NCI-H1105 (cell line): ENCODE data around the gene LRRC8E.

Source experiments
- DNase-seq: peaks from one replicate; lab custom pipeline; 2025; lab: John Stamatoyannopoulos, UW

The LRRC8E gene

DNA sequence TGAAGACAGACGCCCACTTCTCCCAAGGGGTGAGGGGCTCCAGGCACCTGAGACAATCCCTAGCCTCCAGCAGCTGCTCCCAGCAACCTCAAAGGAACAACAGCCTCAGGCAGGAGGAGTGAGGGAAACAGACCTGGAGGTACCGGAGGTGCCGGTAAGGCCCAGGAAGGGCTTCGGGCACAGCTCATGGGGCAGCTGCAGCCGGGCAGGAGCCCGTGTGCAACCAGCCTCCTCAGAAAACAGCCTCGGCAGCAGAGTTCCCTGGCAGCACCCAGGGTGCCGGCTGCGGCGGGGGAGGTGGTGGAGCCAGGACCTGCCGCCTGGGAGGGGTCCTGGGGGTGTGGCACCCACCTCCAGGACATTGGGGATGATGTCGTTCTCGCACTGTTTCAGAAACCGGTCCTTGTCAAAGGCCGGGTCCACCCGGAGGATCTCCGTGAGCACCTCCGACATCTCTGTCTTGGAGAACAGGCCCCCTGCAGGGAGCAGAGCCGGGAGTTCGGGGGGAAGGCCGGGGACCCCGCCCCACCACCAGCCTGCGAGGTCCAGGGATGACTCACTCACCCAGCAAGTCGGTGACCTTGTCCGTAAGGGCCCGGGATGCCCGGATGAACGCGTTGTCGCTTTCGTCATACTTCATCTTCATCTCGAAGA lies 44.1 kb downstream of the LRRC8E start:
- DNase-seq, result no peak

DNA sequence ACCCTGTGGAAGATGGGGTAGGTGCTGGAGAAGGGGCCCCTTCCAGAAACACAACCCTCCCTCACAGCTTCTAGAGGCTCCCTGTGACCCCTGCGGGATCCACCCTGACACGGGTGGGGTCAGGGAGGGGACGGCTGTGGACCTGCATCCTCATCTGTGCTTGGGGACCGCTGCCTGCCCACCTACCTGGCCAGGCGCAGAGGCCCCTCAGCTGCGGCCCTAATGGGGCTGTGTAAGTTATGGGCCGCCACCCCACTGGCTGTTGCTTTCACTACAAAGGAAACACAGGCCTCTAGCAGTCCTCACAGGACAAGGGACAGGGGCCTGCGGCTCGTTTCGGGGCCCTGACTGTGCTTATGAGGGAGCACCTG lies 44.6 kb downstream of the LRRC8E start:
- DNase-seq, result no peak

DNA sequence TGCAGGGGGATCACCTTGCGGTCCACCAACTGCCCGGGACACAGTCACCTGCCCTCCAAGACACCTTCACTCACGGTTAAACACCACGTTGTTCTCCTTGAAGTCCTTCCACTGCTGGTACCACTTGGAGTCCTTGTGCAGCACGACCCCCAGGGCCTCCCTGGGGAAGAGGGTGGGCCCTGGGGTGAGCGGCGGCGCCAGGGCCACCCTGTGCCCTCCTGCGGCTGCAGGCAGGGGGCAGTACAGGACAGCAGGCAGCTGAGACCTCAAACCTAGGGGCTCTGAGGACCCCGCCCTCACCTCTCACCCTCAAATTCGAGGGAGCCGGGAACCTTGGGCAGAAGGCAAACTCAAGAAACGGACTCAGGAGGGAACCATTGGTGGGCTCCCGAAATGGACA lies 45.1 kb downstream of the LRRC8E start:
- no peak for DNase-seq

DNA sequence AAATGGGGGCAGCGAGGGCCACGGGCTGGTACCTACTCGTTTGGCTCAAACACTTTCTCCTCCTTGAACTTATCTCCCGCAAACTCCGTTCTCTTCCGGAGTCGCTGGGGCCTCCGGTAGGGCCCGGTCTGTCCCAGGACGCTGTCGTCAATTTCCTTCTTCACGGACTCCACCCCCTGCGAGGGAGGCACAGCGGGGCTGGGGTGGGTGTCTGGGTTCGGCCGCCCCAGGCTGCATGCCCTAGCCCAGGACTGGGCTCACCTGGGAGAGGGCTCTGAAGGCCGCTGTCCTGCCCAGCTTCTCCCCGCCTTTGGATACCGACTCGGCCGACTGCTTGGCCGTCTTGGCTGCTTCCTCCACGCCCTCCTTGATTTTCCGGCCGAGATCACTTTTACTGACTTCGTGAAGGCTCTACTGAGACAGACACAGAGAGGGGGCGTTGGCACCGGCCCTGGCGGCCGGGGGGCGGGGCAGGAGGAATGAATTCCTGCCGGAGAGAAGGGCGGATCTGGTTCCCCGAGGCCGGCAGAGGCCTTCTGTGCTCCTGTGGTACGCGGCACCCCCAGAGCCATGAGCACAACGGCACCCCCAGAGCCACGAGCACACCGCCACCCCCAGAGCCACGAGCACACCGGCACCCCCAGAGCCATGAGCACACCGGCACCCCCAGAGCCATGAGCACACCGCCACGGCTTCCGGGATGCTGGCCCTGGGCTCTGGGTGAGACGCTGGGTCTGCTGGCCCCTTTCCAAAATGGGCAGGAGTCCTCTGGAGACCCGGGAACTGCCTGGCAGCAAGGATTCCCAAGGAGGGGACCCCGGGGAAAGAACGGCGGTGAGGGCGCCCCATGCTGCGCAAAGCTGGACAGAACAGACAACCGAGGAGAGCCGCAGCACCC lies 45.8 kb downstream of the LRRC8E start:
- no peak for DNase-seq

DNA sequence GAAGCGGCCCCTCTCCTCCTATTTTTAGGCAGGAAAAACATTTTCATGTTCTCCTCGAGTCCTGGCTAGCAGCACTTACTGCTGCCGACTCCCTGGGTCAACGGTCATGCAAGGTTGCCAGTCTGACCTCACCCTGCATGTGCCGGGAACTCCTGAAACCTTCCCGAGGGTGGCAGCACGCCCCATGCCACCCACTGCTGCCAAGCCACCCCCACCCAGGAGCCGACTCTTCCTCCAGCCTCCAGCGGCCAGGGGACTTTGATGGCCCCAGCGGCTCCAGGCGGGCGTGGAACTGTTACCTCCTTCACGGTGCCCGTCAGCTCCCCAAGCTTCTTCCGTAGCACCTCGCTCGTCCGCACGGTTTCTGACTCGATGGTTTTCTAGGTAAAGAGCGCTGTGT lies 46.5 kb downstream of the LRRC8E start:
- DNase-seq, result no peak

DNA sequence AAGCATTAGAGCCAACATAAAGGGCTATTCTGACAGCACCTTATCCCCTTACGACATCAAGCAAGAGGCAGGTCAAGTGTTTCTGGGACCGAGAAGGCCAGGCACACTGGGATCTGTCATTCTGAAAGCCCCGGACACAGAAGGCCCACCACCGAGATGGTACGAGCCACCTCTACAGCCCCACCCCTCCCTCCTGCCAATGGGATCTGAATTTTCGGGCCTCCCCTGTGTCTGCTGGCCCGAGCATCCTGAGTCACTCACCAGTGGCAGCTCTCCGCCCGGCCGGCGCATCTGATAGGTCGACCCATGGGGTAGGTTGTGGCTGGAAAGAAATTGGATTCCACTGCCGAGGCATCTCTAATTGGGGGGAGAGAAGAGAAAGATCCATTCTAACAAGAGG lies 52.5 kb downstream of the LRRC8E start:
- DNase-seq, result no peak

DNA sequence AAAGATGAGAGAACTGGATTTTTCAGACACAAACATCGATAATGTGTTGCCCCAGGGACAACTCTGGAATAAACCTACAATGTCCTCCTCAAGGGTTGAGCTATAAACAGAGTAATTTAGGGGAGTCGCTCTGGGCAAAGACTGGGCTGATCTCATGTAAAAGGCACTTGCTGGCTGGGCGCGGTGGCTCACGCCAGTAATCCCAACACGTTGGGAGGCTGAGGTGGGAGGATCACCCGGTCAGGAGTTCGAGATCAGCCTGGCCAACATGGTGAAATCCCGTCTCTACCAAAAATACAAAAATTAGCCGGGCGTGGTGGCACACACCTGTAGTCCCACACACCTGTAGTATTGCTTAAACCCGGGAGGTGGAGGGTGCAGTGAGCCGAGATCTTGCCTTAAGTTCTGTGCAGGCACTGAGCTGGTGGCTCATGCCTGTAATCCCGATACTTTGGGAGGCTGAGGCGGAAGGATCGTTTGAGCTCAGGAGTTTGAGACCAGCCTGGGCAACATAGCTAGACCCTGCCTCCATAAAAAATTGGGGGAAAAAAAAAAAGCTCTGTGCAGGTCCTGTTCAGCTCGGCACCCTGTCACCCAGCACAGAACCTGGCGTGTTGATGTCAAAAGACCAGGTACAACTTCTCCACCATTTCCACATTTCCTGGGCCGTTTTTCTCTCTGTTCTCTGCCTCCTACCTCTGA lies 53.7 kb downstream of the LRRC8E start:
- no peak for DNase-seq

DNA sequence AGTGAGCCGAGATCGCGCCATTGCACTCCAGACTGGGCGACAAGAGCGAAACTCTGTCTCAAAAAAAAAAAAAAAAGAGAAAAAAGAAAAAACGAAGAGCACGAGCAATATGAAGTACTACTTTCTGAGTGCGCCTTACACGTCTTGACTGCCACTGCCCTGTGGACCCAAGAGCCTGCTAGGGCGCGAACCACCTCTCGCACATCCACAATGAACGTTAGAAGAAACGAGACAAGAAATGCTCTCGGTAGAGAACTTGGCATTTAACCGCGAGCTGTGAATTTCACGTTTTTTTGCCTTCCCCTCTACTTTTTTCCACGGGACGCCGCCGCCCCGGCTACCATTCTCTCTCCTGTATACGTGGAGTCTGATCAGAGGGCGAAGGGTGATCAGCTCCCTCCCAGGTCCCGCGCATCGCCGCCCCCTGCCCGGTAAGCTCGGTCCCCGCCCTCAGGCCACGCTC lies 54.7 kb downstream of the LRRC8E start:
- no peak for DNase-seq

DNA sequence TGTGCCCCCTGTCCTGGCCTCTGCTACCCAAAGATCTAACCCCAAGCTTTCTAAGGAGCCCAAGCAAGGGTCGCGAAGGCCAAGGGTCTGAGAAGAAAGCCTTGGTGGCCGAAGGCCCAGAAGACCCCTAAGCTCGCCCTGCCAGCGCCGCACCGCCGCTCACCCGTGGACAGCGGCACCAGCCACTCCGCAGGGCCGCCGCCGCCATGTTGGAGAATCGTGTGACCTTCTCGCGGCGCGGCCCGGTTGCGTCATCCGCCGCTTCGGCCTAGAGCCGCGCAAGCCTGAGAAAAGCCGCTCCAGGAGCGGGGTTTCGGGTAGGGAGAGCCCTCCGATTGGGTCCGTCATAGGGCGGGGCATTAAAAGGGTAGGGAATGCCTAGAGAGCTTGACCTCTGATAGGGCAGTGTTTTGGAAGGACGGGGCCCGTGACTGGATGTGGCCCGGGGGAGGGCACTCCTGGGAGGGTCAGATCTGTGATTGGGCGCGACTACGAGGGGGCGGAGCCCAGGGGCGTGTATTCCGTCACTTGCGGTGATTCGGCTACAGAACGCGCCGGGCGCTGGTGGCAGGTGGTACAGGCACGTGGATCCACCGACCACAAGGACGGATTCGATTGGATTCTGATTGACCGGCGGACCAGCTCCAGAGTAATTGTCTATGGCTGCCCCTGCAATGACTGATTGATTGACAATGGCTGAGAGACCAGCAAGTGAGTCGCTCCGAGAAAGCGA lies 55.3 kb downstream of the LRRC8E start, which contains the start of gene TIMM44:
Gene TIMM44, minus strand, starts transcription at position 223 of the 733 bp plus-strand sequence. Its CDS starts 15 bp downstream, at position 208.
- peak; percentile 99 for DNase-seq

DNA sequence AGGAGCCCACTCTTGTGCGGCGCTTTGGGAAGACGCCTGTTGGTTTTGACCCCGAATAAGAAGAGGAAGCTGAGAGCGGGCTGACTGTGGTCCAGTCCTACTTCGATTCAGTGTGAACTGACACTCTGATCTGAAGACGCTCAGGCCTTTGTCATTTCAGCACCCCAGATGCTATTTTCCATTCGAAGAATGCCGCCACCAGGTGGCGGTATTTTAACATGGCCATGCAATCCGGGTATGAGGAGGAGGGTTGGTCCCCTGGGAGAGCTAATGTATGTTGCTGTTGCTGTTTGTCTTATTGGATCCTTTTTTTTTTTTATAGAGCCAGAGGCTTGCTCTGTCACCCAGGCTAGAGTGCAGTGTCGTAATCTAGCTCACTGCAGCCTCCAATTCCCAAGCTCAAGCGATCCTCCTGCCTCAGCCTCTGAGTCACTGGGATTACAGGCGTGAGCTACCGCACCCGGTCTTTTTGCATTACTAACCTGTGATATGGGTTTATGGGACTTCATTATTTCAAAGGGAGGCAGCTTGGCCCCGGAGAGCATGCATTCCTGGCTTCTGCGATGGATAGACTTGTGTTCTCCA lies 56.0 kb downstream of the LRRC8E start:
- peak; percentile 85 for DNase-seq

DNA sequence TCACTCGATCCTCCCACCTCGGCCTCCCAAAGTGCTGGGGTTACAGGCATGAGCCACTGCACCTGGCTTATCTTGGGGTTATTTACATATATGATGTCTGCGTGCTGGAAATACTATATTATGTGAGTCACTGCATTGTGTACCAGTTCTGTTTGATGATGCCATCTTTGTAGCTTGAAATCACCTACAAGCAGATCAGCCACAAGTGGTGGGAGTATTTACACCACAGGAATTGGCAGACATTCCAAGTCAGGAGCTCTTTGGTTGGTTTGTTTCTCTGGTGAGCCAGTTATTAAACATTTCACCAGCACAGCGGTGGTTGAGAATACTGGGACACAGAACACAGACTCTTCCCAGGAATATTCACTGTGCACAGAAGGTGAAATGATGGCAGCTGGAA lies 59.6 kb downstream of the LRRC8E start:
- DNase-seq, result no peak
